ENCODE data around the gene R3HDM4. TPM values are rescaled to one million over a fixed set of nuclear protein-coding genes. Genes with fewer than 3 reads are reported as not detected.

R3HDM4 gene
- polyA plus RNA-seq, 5 donors, result 27.5 to 61.8 (median 37.1) TPM

GRCh38 chr19:948842-949496 is 36.0 kb upstream of the R3HDM4 start:
- no peak for DNase-seq

- DNase-seq, result no peak
Measured at GRCh38 chr19:947707-948539, 34.9 kb upstream of the R3HDM4 start.

GRCh38 chr19:947090-947706 is 34.2 kb upstream of the R3HDM4 start:
- no peak for DNase-seq

GRCh38 chr19:945401-946252 is 32.6 kb upstream of the R3HDM4 start:
- no peak for DNase-seq

GRCh38 chr19:944663-945241 is 31.7 kb upstream of the R3HDM4 start:
- DNase-seq, result no peak

GRCh38 chr19:944171-944567 is 31.1 kb upstream of the R3HDM4 start:
- DNase-seq, result no peak

- DNase-seq, result no peak
Measured at GRCh38 chr19:943551-944170, 30.6 kb upstream of the R3HDM4 start.

- no peak for DNase-seq
Measured at GRCh38 chr19:942133-942645, 29.2 kb upstream of the R3HDM4 start.

GRCh38 chr19:941292-942132 is 28.5 kb upstream of the R3HDM4 start:
- DNase-seq, result no peak

- DNase-seq, result no peak
Measured at GRCh38 chr19:940591-941291, 27.7 kb upstream of the R3HDM4 start.

GRCh38 chr19:939922-940321 is 26.9 kb upstream of the R3HDM4 start:
- DNase-seq, result no peak

GRCh38 chr19:939439-939838 is 26.4 kb upstream of the R3HDM4 start:
- DNase-seq, result no peak

GRCh38 chr19:938233-938923 is 25.4 kb upstream of the R3HDM4 start:
- DNase-seq, result no peak

GRCh38 chr19:937259-937694 is 24.3 kb upstream of the R3HDM4 start:
- no peak for DNase-seq

GRCh38 chr19:936175-936546 is 23.1 kb upstream of the R3HDM4 start:
- DNase-seq, result no peak

GRCh38 chr19:934865-935479 is 22.0 kb upstream of the R3HDM4 start:
- peak; percentile 92 to 94 for DNase-seq

GRCh38 chr19:934197-934840 is 21.3 kb upstream of the R3HDM4 start:
- no peak for DNase-seq

GRCh38 chr19:933553-933882 is 20.5 kb upstream of the R3HDM4 start:
- DNase-seq, result no peak

All from right lung (tissue), 5 donors.